Measurements from ENCODE around the gene LRRC63. TPM values are rescaled to one million over a fixed set of nuclear protein-coding genes. Genes with fewer than 3 reads are reported as not detected.

LRRC63 gene
- total and polyA plus RNA-seq, 9 of the 15 experiments (the other 6 are each of a cell fraction or from before 2014, with no cell fraction given) = 0.07 to 0.41 (median 0.24) TPM; not detected in 1

DNA sequence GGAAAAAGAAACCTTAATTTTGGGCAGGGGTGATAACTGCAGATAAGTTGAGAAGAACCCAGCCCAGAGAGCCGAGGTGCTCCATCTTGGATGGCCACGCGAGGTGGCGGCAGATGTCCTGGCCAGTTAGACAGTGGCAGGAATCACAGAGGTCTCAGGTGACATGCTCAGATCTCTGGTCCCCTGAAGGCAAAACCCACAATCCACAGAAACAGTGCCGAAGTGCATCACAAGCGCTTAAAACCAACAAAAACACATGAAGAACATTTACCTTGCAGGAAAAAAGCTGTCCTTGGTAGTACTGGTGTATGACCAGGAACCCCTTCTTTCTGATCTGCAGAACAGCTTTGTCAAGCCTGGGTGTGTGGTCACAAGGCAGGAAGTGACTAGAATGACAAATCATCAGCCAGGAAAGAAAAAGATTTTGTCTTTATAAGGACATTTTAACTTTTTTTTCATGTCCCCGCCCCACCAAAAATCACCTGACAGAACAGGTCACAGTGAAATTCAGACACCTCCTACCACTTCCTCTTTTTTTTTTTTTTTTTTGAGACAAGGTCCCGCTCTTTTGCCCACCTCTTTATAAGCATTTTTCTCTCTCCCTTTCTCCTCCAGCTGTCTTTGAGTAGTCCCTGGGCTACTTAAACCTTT is 29.8 kb upstream of the LRRC63 start, which contains the start of gene LCP1:
TSS of gene LCP1 (minus strand) at position 338 of the 651 bp plus-strand sequence. CDS start 22,515 bp downstream, outside the sequence.
- CTCF ChIA-PET (ENCODE audit: low intra/inter-chr PET ratio) = interaction anchor here (0.6 kb wide), 1 partner anchor 1030 kb away, joined by 9 read pairs; no protein-coding TSS in a partner anchor
- H3K79me2 ChIP-seq (ENCODE audit: control insufficient read depth, insufficient read depth, low read length) = peaks cover 50% of the 10 kb centered on the region
- TF ChIP-seq RAD21 (CRISPR knock-in tag; conservative IDR thresholded peaks at IDR 0.05 in 1 of 2, IDR thresholded peaks at IDR 0.05 in 1 of 2) = no peak
- peak; percentile 95 for TF ChIP-seq ZNF384 (IDR thresholded peaks at IDR 0.05; ENCODE audit: low read depth, low read length)
- TF ChIP-seq, protein P1, sequence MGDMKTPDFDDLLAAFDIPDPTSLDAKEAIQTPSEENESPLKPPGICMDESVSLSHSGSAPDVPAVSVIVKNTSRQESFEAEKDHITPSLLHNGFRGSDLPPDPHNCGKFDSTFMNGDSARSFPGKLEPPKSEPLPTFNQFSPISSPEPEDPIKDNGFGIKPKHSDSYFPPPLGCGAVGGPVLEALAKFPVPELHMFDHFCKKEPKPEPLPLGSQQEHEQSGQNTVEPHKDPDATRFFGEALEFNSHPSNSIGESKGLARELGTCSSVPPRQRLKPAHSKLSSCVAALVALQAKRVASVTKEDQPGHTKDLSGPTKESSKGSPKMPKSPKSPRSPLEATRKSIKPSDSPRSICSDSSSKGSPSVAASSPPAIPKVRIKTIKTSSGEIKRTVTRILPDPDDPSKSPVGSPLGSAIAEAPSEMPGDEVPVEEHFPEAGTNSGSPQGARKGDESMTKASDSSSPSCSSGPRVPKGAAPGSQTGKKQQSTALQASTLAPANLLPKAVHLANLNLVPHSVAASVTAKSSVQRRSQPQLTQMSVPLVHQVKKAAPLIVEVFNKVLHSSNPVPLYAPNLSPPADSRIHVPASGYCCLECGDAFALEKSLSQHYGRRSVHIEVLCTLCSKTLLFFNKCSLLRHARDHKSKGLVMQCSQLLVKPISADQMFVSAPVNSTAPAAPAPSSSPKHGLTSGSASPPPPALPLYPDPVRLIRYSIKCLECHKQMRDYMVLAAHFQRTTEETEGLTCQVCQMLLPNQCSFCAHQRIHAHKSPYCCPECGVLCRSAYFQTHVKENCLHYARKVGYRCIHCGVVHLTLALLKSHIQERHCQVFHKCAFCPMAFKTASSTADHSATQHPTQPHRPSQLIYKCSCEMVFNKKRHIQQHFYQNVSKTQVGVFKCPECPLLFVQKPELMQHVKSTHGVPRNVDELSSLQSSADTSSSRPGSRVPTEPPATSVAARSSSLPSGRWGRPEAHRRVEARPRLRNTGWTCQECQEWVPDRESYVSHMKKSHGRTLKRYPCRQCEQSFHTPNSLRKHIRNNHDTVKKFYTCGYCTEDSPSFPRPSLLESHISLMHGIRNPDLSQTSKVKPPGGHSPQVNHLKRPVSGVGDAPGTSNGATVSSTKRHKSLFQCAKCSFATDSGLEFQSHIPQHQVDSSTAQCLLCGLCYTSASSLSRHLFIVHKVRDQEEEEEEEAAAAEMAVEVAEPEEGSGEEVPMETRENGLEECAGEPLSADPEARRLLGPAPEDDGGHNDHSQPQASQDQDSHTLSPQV (IDR thresholded peaks at IDR 0.05) = peak; percentile 23; the same call in 1 of the 2 replicates
- 0 out of 2 replicates have a peak, but pooled peaks have one; percentile 14 for TF ChIP-seq VEZF1 (CRISPR knock-in tag; IDR thresholded peaks at IDR 0.05)
- TF ChIP-seq TAF9B (IDR thresholded peaks at IDR 0.05; ENCODE audit: partially characterized antibody) = peak; percentile 74
- TF ChIP-seq ID3 (CRISPR knock-in tag; IDR thresholded peaks at IDR 0.05) = no peak
- 0 out of 2 replicates have a peak, but pooled peaks have one; percentile 25 for TF ChIP-seq ID3 (tag; IDR thresholded peaks at IDR 0.05)
- no peak for TF ChIP-seq STAT5B (CRISPR knock-in tag; IDR thresholded peaks at IDR 0.05)
- TF ChIP-seq RFX1 (IDR thresholded peaks at IDR 0.05) = no peak
- TF ChIP-seq ZFPM2 (CRISPR knock-in tag; IDR thresholded peaks at IDR 0.05) = no peak
- TF ChIP-seq, protein P2, sequence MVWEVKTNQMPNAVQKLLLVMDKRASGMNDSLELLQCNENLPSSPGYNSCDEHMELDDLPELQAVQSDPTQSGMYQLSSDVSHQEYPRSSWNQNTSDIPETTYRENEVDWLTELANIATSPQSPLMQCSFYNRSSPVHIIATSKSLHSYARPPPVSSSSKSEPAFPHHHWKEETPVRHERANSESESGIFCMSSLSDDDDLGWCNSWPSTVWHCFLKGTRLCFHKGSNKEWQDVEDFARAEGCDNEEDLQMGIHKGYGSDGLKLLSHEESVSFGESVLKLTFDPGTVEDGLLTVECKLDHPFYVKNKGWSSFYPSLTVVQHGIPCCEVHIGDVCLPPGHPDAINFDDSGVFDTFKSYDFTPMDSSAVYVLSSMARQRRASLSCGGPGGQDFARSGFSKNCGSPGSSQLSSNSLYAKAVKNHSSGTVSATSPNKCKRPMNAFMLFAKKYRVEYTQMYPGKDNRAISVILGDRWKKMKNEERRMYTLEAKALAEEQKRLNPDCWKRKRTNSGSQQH (CRISPR knock-in tag; IDR thresholded peaks at IDR 0.05) = no peak
- no peak for TF ChIP-seq ARNT (IDR thresholded peaks at IDR 0.05)
- TF ChIP-seq ESRRB (CRISPR knock-in tag; IDR thresholded peaks at IDR 0.05; ENCODE audit: borderline replicate concordance) = no peak
- TF ChIP-seq TCF7 (IDR thresholded peaks at IDR 0.05; ENCODE audit: borderline replicate concordance) = no peak

More for the DNA sequence above, 29.8 kb upstream of the LRRC63 start, which contains the start of gene LCP1:
- H3K36me3 ChIP-seq (ENCODE audit: control insufficient read depth, insufficient read depth, low read length) = peaks cover 21% of the 10 kb centered on the region; the same call in 1 of the 3 replicates
- no peaks in the 10 kb centered on the region for H3K9me3 ChIP-seq (replicated peaks; ENCODE audit: control insufficient read depth, insufficient read depth, low read depth, low read length)
- 14% methylated on average over 5 of the region's 8 CpGs for WGBS (ENCODE audit: insufficient coverage, low coverage, missing lambda C conversion rate)
- peak within 1 kb of the TSS; percentile 70 for H3K4me3 ChIP-seq
- peak within 1 kb of the TSS; percentile 92 for H2AFZ ChIP-seq (ENCODE audit: low read depth, low read length)
- intact Hi-C loops (cut with micrococcal nuclease) = loop anchor here (2.0 to 5.0 kb wide), 3 partner anchors 21 to 105 kb away; partner anchors contain the start of gene LRRC63
- peaks cover 9 to 36% of the 10 kb centered on the region in 2 experiments; a peak in 4 of 5 replicates for H3K4me1 ChIP-seq (replicated peaks in 1 of 2; ENCODE audit: control insufficient read depth in 2 of 2, insufficient read depth in 2 of 2, low read length in 2 of 2)
- H3K4me2 ChIP-seq (ENCODE audit: insufficient read depth, low read length) = peak within 1 kb of the TSS; percentile 95
- POLR2A ChIA-PET = interaction anchor here (0.6 to 0.9 kb wide), 4 partner anchors 11 to 261 kb away, joined by 3 to 5 read pairs (median 3); no protein-coding TSS in a partner anchor
- H4K20me1 ChIP-seq (replicated peaks; ENCODE audit: control insufficient read depth, insufficient read depth, low read length) = no peaks in the 10 kb centered on the region
- no TSS peak for BruUV-seq (replicated peaks)
- ATAC-seq (peak; percentile 82), DNase-seq (ENCODE audit: extremely low read depth in 1 of 4, low spot score in 3 of 4) (peak; percentile 51 to 79 (median 52)), FAIRE-seq (peak; percentile 83)
- H3K27ac ChIP-seq (ENCODE audit: extremely low read depth, low read depth, low read length) = peak within 1 kb of the TSS; percentile 98
- H3K9ac ChIP-seq (ENCODE audit: insufficient read depth in 1 of 2, low read depth in 2 of 2, low read length in 2 of 2) = peak within 1 kb of the TSS; percentile 76 to 89
- in situ Hi-C loops (cut with MboI) = no loop called here
- H3K27me3 ChIP-seq (ENCODE audit: control insufficient read depth in 2 of 2, insufficient read depth in 2 of 2, low read length in 2 of 2) = no peaks in the 10 kb centered on the region
- H3K9me1 ChIP-seq (ENCODE audit: control insufficient read depth, insufficient read depth, low read length) = no peaks in the 10 kb centered on the region

Measured in K562 (cell line).